Progenitor cell of endocrine pancreas (in vitro differentiated cells): ENCODE data around the gene KCNJ13. TPM values are rescaled to one million over a fixed set of nuclear protein-coding genes. Genes with fewer than 3 reads are reported as not detected.

ENCODE experiments used
- DNase-seq: peaks from one replicate; pipeline ENCODE4 v3.0.0; 2021; ENCODE audit warnings: low spot score; ENCODE audit not compliant: unreplicated experiment
- H3K27ac Mint-ChIP-seq: 2 replicates; pipeline ENCODE4 v1.8.0; 2021; ENCODE audit warnings: mild to moderate bottlenecking, moderate library complexity, mixed read lengths
- H3K27me3 Mint-ChIP-seq: 2 replicates; pipeline ENCODE4 v1.8.0; 2021; ENCODE audit warnings: mixed read lengths
- H3K36me3 Mint-ChIP-seq: 2 replicates; pipeline ENCODE4 v1.8.0; 2022; ENCODE audit warnings: mixed read lengths; ENCODE audit not compliant: insufficient read depth
- H3K4me1 Mint-ChIP-seq: 2 replicates; pipeline ENCODE4 v1.8.0; 2021; ENCODE audit warnings: low read depth, mixed read lengths
- H3K4me3 Mint-ChIP-seq: 2 replicates; pipeline ENCODE4 v1.8.0; 2021; ENCODE audit warnings: low read depth, mild to moderate bottlenecking, moderate library complexity, mixed read lengths
- H3K9me3 Mint-ChIP-seq: 2 replicates; pipeline ENCODE4 v1.8.0; 2021; ENCODE audit warnings: low read depth, mixed read lengths
- CTCF ChIP-seq: fragments of 200-600 bp; sonication (generic); IDR thresholded peaks from one replicate; pipeline ENCODE4 v1.5.0; 2021; ENCODE audit warnings: antibody characterized with exemption, mild to moderate bottlenecking; ENCODE audit not compliant: unreplicated experiment
- long read RNA-seq: library from polyadenylated mRNA; unstranded; transcript quantifications from one replicate; pipeline ENCODE4 v2.0.0, GENCODE V29; 2020
- total RNA-seq: library from RNA; stranded (reverse); gene quantifications from 2 replicates; pipeline ENCODE4 v1.2.1, GENCODE V29; 2021

Gene KCNJ13
- 0.89 and 1.0 TPM in 2 replicates for total RNA-seq
- long read RNA-seq, transcript KCNJ13-202 (3 exons, 1,099 nt): major isoform, 6 of 10 reads
- long read RNA-seq, partial matches to known transcripts: 0 of 10 reads
- long read RNA-seq, other reads (novel, unspliced or antisense): 1 of 10 reads

DNA sequence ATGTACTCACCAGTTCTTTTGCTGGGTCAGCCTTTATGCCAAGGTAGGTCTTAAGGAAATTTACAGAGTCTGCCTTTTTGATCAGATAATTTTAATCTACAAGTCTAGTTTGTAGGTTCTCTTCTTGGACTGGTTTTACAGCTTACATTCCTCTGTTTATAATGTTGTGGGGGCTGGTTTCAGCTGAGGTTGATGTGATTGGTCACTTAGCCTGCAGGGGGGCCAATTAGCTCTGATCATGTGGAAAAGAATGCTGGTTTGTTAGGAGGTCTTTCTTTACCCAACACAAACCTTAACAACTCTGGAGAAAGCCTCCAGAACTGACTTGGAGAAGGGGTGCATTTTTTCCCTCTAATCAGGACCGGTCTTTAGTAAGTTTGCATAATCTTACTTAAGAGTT is at the start of gene KCNJ13:
Gene KCNJ13, minus strand, starts transcription at position 131 of the 400 bp plus-strand sequence. CDS start 5,203 bp downstream, outside the sequence.
- DNase-seq: no peak
- Mint-ChIP-seq H3K4me1 (peaks cover 23% of the 10 kb centered on the region), H3K27ac (peak within 1 kb of the TSS; percentile 90), H3K9me3 (no peaks in the 10 kb centered on the region), H3K27me3 (no peaks in the 10 kb centered on the region), H3K4me3 (no peak within 1 kb of the TSS), H3K36me3 (peaks cover 6% of the 10 kb centered on the region)
- no peak for TF ChIP-seq CTCF

- H3K4me1 Mint-ChIP-seq: peaks cover 2% of the 10 kb centered on the region
- H3K27me3 Mint-ChIP-seq: no peaks in the 10 kb centered on the region
- no peaks in the 10 kb centered on the region for H3K9me3 Mint-ChIP-seq
- no peak for TF ChIP-seq CTCF
- H3K27ac Mint-ChIP-seq: no peak overlapping the region
- DNase-seq: no peak
- H3K36me3 Mint-ChIP-seq: peaks cover 32% of the 10 kb centered on the region
- no peak overlapping the region for H3K4me3 Mint-ChIP-seq
Observed at GRCh38 chr2:232817756-232818155, 41.4 kb upstream of the KCNJ13 start.

GRCh38 chr2:232816657-232817056 is 40.3 kb upstream of the KCNJ13 start:
- Mint-ChIP-seq H3K4me3 (no peak overlapping the region), H3K27me3 (no peaks in the 10 kb centered on the region), H3K4me1 (peaks cover 2% of the 10 kb centered on the region), H3K9me3 (no peaks in the 10 kb centered on the region), H3K36me3 (peaks cover 31% of the 10 kb centered on the region), H3K27ac (peak overlapping the region; percentile 27)
- TF ChIP-seq CTCF: no peak
- no peak for DNase-seq

DNA sequence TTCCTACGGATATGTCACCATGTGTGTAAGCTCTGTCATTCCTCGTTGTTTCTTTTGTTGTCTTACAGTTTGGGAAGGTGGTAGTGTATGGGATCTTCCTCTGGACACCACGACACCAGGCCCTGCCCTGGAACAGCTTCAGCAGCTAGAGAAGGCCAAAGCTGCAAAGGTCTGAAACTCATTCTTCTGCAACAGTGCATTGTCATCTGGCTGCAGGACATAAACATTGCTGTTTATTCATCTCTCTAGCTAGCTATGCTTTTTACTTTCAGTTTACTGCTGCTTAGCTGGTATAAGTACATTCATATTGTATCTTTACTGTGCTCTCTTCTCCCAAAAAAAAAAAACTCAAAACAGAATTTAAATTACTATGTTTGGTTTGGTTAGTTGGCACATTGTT is 39.2 kb upstream of the KCNJ13 start:
- H3K27ac Mint-ChIP-seq: no peak overlapping the region
- no peak for DNase-seq
- no peaks in the 10 kb centered on the region for H3K27me3 Mint-ChIP-seq
- peaks cover 32% of the 10 kb centered on the region for H3K36me3 Mint-ChIP-seq
- H3K9me3 Mint-ChIP-seq: no peaks in the 10 kb centered on the region
- peaks cover 2% of the 10 kb centered on the region for H3K4me1 Mint-ChIP-seq
- H3K4me3 Mint-ChIP-seq: no peak overlapping the region
- TF ChIP-seq CTCF: no peak

- TF ChIP-seq CTCF: no peak
- H3K36me3 Mint-ChIP-seq: peaks cover 18% of the 10 kb centered on the region
Observed at GRCh38 chr2:232810444-232810843, 34.1 kb upstream of the KCNJ13 start.

More at GRCh38 chr2:232810444-232810843, 34.1 kb upstream of the KCNJ13 start:
- Mint-ChIP-seq H3K27me3 (no peaks in the 10 kb centered on the region), H3K27ac (no peak overlapping the region), H3K4me1 (no peaks in the 10 kb centered on the region), H3K4me3 (no peak overlapping the region), H3K9me3 (no peaks in the 10 kb centered on the region)
- no peak for DNase-seq
